HepG2 (cell line): Measurements from ENCODE around the gene RAPGEF2. TPM values are rescaled to one million over a fixed set of nuclear protein-coding genes. Genes with fewer than 3 reads are reported as not detected.

Experiments
- ATAC-seq: fragments of 200-7000 bp; cut with Tn5 transposase; 3 replicates; pipeline ENCODE4 v1.9.1; 2020; ENCODE audit warnings: mild to moderate bottlenecking, moderate library complexity
- BruUV-seq: library from RNA; stranded (reverse); fragments of 400-500 nt; replicated peaks from 2 replicates; lab custom pipeline; 2021; lab: Mats Ljungman, UMichigan
- CTCF ChIA-PET: fragments of 300-600 bp; formaldehyde crosslinking; extraction: SDS; loops from one replicate; lab custom pipeline; 2021; ENCODE audit warnings: low total read pairs, inconsistent platforms, low intra/inter-chr PET ratio; lab: Yijun Ruan, JAX
- POLR2A ChIA-PET: fragments of 350-600 bp; sonication (Branson Sonifier 250); formaldehyde crosslinking; loops from one replicate; lab custom pipeline; 2020; ENCODE audit warnings: antibody characterized with exemption, inconsistent platforms; lab: Yijun Ruan, JAX
- DNase-seq: peaks from one replicate; pipeline ENCODE4 v3.0.0-alpha.2; 2015; ENCODE audit warnings: low spot score
- FAIRE-seq: peaks from 3 replicates; lab custom pipeline; 2011; peaks lifted over from hg19 to GRCh38; lab: Jason Lieb, UNC
- H2AFZ ChIP-seq: one replicate; pipeline ENCODE4 v1.6.1; 2011; ENCODE audit warnings: low read length, inconsistent platforms
- H3K27ac ChIP-seq: fragments of 300-600 bp; 3 replicates; pipeline ENCODE4 v1.8.0; 2011; ENCODE audit warnings: mixed run types, mild to moderate bottlenecking, mixed read lengths, low read length, inconsistent platforms; ENCODE audit not compliant: insufficient read depth; ENCODE audit errors: extremely low read length
- H3K27me3 ChIP-seq, 2 experiments: fragments of 200-600 bp in 1 of 2; 2 replicates in 1 of 2; 3 replicates in 1 of 2; pipeline versions ENCODE4 v1.6.0 to v1.8.0; 2011; ENCODE audit warnings: low read length in 2 of 2, mild to moderate bottlenecking in 2 of 2, moderate library complexity in 2 of 2, inconsistent platforms in 1 of 2; ENCODE audit not compliant: insufficient read depth in 2 of 2, control insufficient read depth in 1 of 2
- H3K36me3 ChIP-seq, 2 experiments: fragments of 200-600 bp in 1 of 2; replicated peaks in 1 of 2; 2 replicates in 1 of 2; 3 replicates in 1 of 2; pipeline versions ENCODE4 v1.5.1 to v1.8.0; 2011; ENCODE audit warnings: low read length in 2 of 2, inconsistent platforms in 1 of 2; ENCODE audit not compliant: insufficient read depth in 2 of 2, control insufficient read depth in 1 of 2
- H3K4me1 ChIP-seq: 2 replicates; pipeline ENCODE4 v1.5.1; 2012; ENCODE audit warnings: low read length, inconsistent platforms; ENCODE audit not compliant: insufficient read depth
- H3K4me2 ChIP-seq: 2 replicates; pipeline ENCODE4 v1.6.0; 2011; ENCODE audit warnings: low read depth, low read length, inconsistent platforms
- H3K4me3 ChIP-seq, 3 experiments: fragments of 200-600 bp in 1 of 3; sonication (generic), shearing (Covaris generic) in 1 of 3; replicated peaks in 1 of 3; 2 replicates each; pipeline ENCODE4 v1.5.1; 2011 to 2016; ENCODE audit warnings: low read length in 3 of 3, inconsistent platforms in 2 of 3, low read depth in 2 of 3, mild to moderate bottlenecking in 2 of 3, control low read depth in 1 of 3, mixed read lengths in 1 of 3; ENCODE audit not compliant: insufficient read depth in 1 of 3
- H3K79me2 ChIP-seq: one replicate; pipeline ENCODE4 v1.6.1; 2011; ENCODE audit warnings: low read length, inconsistent platforms; ENCODE audit not compliant: insufficient read depth
- H3K9ac ChIP-seq: 2 replicates; pipeline ENCODE4 v1.6.0; 2011; ENCODE audit warnings: mild to moderate bottlenecking, low read depth, low read length, inconsistent platforms; ENCODE audit not compliant: insufficient read depth
- H3K9me3 ChIP-seq: 2 replicates; pipeline ENCODE4 v1.5.1; 2012; ENCODE audit warnings: mild to moderate bottlenecking, low read length
- H4K20me1 ChIP-seq: 2 replicates; pipeline ENCODE4 v1.6.0; 2011; ENCODE audit warnings: inconsistent platforms, mild to moderate bottlenecking, low read length, moderate library complexity; ENCODE audit not compliant: insufficient read depth
- ARID3A ChIP-seq: IDR thresholded peaks from 2 replicates; pipeline ENCODE4 v1.6.1; 2012; ENCODE audit warnings: low read depth, low read length, improper control_type of control experiment
- BCL6 ChIP-seq: IDR thresholded peaks from 2 replicates; pipeline ENCODE4 v1.6.1; 2016; ENCODE audit warnings: missing genetic modification reagents, missing compliant biosample characterization
- HNF4A ChIP-seq: sonication (generic); formaldehyde crosslinking; IDR thresholded peaks from 2 replicates; pipeline ENCODE4 v1.4.0; 2020; ENCODE audit warnings: missing genetic modification reagents
- PHF21A ChIP-seq: sonication (generic); formaldehyde crosslinking; IDR thresholded peaks from 2 replicates; pipeline ENCODE4 v1.5.0; 2020; ENCODE audit warnings: mild to moderate bottlenecking, missing genetic modification reagents
- SAP130 ChIP-seq: IDR thresholded peaks from 2 replicates; pipeline ENCODE4 v1.6.1; 2016; ENCODE audit warnings: low read depth
- TFE3 ChIP-seq: IDR thresholded peaks from 2 replicates; pipeline ENCODE4 v1.6.1; 2016
- ZBTB1 ChIP-seq: sonication (generic); formaldehyde crosslinking; IDR thresholded peaks from 2 replicates; pipeline ENCODE4 v1.4.0; 2020; ENCODE audit warnings: missing genetic modification reagents, borderline replicate concordance
- ZNF138 ChIP-seq: sonication (generic); formaldehyde crosslinking; IDR thresholded peaks from 2 replicates; pipeline ENCODE4 v1.5.0; 2020; ENCODE audit warnings: mild to moderate bottlenecking, low read depth, missing genetic modification reagents
- ZNF331 ChIP-seq: sonication (generic); formaldehyde crosslinking; IDR thresholded peaks from 2 replicates; pipeline ENCODE4 v1.4.0; 2020; ENCODE audit warnings: missing genetic modification reagents
- ZNF33A ChIP-seq: sonication (generic); formaldehyde crosslinking; IDR thresholded peaks from 2 replicates; pipeline ENCODE4 v1.5.1; 2020; ENCODE audit warnings: missing genetic modification reagents, mild to moderate bottlenecking, moderate library complexity, borderline replicate concordance
- ZNF768 ChIP-seq: sonication (generic); formaldehyde crosslinking; IDR thresholded peaks from 2 replicates; pipeline ENCODE4 v1.4.0; 2020; ENCODE audit warnings: missing genetic modification reagents
- ZNF781 ChIP-seq: sonication (generic); formaldehyde crosslinking; IDR thresholded peaks from 2 replicates; pipeline ENCODE4 v1.5.1; 2020; ENCODE audit warnings: borderline replicate concordance, mild to moderate bottlenecking, missing genetic modification reagents; ENCODE audit errors: not compliant biosample characterization
- ZNF788 ChIP-seq: sonication (generic); formaldehyde crosslinking; IDR thresholded peaks from 2 replicates; pipeline ENCODE4 v1.5.0; 2020; ENCODE audit warnings: mild to moderate bottlenecking, missing genetic modification reagents, borderline replicate concordance
- WGBS: methylation state at CpG from one replicate; pipeline ENCODE4 v1.1.6; 2017; ENCODE audit warnings: low lambda C conversion rate; 5-methylcytosine and 5-hydroxymethylcytosine counted together
- in situ Hi-C: cut with HindIII; loops from 2 replicates; pipeline ENCODE4 v1.10.0; 2017; ENCODE audit warnings: low pct_unique_long_range_greater_than_20kb; ENCODE audit not compliant: extremely low pct_ligation_motif_present
- intact Hi-C: fragments of 100-400 bp; cut with micrococcal nuclease; formaldehyde crosslinking; loops from one replicate; pipeline ENCODE4 v1.10.0; 2022; ENCODE audit not compliant: unreplicated experiment
- polyA plus RNA-seq, 8 experiments: library from polyadenylated mRNA; depleted of rRNA in 3 of 8; stranded (reverse) in 7 of 8; unstranded in 1 of 8; fragments of >200 nt; fragmentation: Illumina TruSeq in 4 of 8; extraction: Trizol in 4 of 8; gene quantifications; 2 replicates each; pipeline versions ENCODE4 v1.2.1 to v1.2.3, GENCODE V29; 2011 to 2016; ENCODE audit warnings: low read depth in 4 of 8, missing spikeins in 1 of 8, mixed read lengths in 1 of 8; ENCODE audit not compliant: insufficient read depth in 1 of 8
- total RNA-seq, 5 experiments: library from RNA; depleted of rRNA; stranded (reverse); fragments of >200 nt; fragmentation: Illumina TruSeq; extraction: Trizol; gene quantifications; 2 replicates each; pipeline ENCODE4 v1.2.3, GENCODE V29; 2016; ENCODE audit warnings: low read depth in 1 of 5

RAPGEF2 gene
- total and polyA plus RNA-seq, 2 of the 13 experiments (the other 11 are each of a cell fraction or from before 2014, with no cell fraction given) = 19.2 to 23.0 TPM

GRCh38 chr4:159138436-159138835 is 35.6 kb downstream of the RAPGEF2 start:
- DNase-seq (no peak), ATAC-seq (no peak), FAIRE-seq (no peak)
- Histone ChIP-seq H3K9me3 (no peaks in the 10 kb centered on the region), H3K4me3 (no peak overlapping the region), H3K27me3 (no peaks in the 10 kb centered on the region), H2AFZ (no peak overlapping the region), H3K4me2 (no peak overlapping the region), H3K79me2 (peaks cover 23% of the 10 kb centered on the region), H3K9ac (no peak overlapping the region), H4K20me1 (no peaks in the 10 kb centered on the region; the same call in 1 of the 2 replicates), H3K27ac (no peak overlapping the region), H3K36me3 (no peaks in the 10 kb centered on the region), H3K4me1 (peaks cover 21% of the 10 kb centered on the region)
- CTCF ChIA-PET = no interaction called here
- intact Hi-C loops (no loop called here), in situ Hi-C loops (no loop called here)
- TF ChIP-seq ZNF33A (CRISPR knock-in tag) (no peak), ZNF788 (no peak), ZNF781 (CRISPR knock-in tag) (no peak), ZBTB1 (CRISPR knock-in tag) (no peak), ZNF768 (CRISPR knock-in tag) (no peak), ZNF138 (no peak)
- BruUV-seq = no TSS peak
- POLR2A ChIA-PET = no interaction called here

- Histone ChIP-seq H3K79me2 (peaks cover 32% of the 10 kb centered on the region), H2AFZ (no peak overlapping the region), H3K27ac (no peak overlapping the region), H3K4me2 (peak overlapping the region; percentile 36), H3K9ac (no peak overlapping the region), H3K4me3 (no peak overlapping the region), H3K4me1 (peaks cover 12% of the 10 kb centered on the region), H3K36me3 (no peaks in the 10 kb centered on the region), H3K27me3 (no peaks in the 10 kb centered on the region), H3K9me3 (no peaks in the 10 kb centered on the region), H4K20me1 (no peaks in the 10 kb centered on the region; the same call in 1 of the 2 replicates)
- ATAC-seq = peak; percentile 90
- no peak for TF ChIP-seq TFE3 (CRISPR knock-in tag)
- TF ChIP-seq ARID3A = peak; percentile 40; the same call in 1 of the 2 replicates
- TF ChIP-seq HNF4A (CRISPR knock-in tag) = peak; percentile 61
- no peak for TF ChIP-seq PHF21A (CRISPR knock-in tag)
- TF ChIP-seq ZNF331 (CRISPR knock-in tag) = no peak
- TF ChIP-seq SAP130 (CRISPR knock-in tag) = peak; percentile 12; the same call in 1 of the 2 replicates
- TF ChIP-seq BCL6 (CRISPR knock-in tag) = 0 out of 2 replicates have a peak, but pooled peaks have one; percentile 19
- FAIRE-seq = no peak
- CTCF ChIA-PET = no interaction called here
- POLR2A ChIA-PET = no interaction called here
- 7% methylated on average over 4 of the region's 4 CpGs for WGBS
- no TSS peak for BruUV-seq
- intact Hi-C loops = no loop called here
- peak; percentile 71 for DNase-seq
- in situ Hi-C loops = no loop called here
Observed at GRCh38 chr4:159141193-159141592, 38.3 kb downstream of the RAPGEF2 start.
